Endothelial cell of umbilical vein (primary cell): ENCODE data around the gene HOXD10. TPM values are rescaled to one million over a fixed set of nuclear protein-coding genes. Genes with fewer than 3 reads are reported as not detected.

Experiments
- BruUV-seq: library from RNA; stranded (reverse); fragments of 400-500 nt; replicated peaks from 2 replicates; lab custom pipeline; 2021; lab: Mats Ljungman, UMichigan
- CTCF ChIA-PET: fragments of 300-600, 350-600 bp; sonication (Branson Sonifier 250); formaldehyde crosslinking; loops from one replicate; lab custom pipeline; 2021; ENCODE audit warnings: antibody characterized with exemption, inconsistent platforms; lab: Charles Lee
- POLR2A ChIA-PET: fragments of 300-600, 350-600 bp; sonication (Branson Sonifier 250); formaldehyde crosslinking; loops from one replicate; lab custom pipeline; 2021; ENCODE audit warnings: antibody characterized with exemption, inconsistent platforms; lab: Charles Lee
- DNase-seq: peaks from one replicate; pipeline ENCODE4 v3.0.0-alpha.2; 2011; ENCODE audit warnings: low read depth, low spot score
- FAIRE-seq: peaks from 2 replicates; lab custom pipeline; 2011; peaks lifted over from hg19 to GRCh38; lab: Jason Lieb, UNC
- H2AFZ ChIP-seq: 2 replicates; pipeline ENCODE4 v1.6.0; 2012; ENCODE audit warnings: low read depth, low read length, control low read depth, inconsistent platforms
- H3K27ac ChIP-seq: 2 replicates; pipeline ENCODE4 v1.5.1; 2011; ENCODE audit warnings: low read depth, mild to moderate bottlenecking, control low read depth, low read length, moderate library complexity; ENCODE audit not compliant: insufficient read depth
- H3K27me3 ChIP-seq, 2 experiments: 2 replicates each; pipeline versions ENCODE4 v1.6.0 to v1.6.1; 2011; ENCODE audit warnings: low read length in 2 of 2, mixed read lengths in 1 of 2; ENCODE audit not compliant: control insufficient read depth in 2 of 2, insufficient read depth in 2 of 2
- H3K36me3 ChIP-seq, 2 experiments: 2 replicates in 1 of 2; 3 replicates in 1 of 2; pipeline ENCODE4 v1.5.1; 2011; ENCODE audit warnings: low read length in 2 of 2, mild to moderate bottlenecking in 1 of 2, moderate library complexity in 1 of 2; ENCODE audit not compliant: control insufficient read depth in 2 of 2, insufficient read depth in 2 of 2; ENCODE audit errors: extremely low read depth in 1 of 2
- H3K4me1 ChIP-seq: 3 replicates; pipeline ENCODE4 v1.5.1; 2011; ENCODE audit warnings: mild to moderate bottlenecking, low read length; ENCODE audit not compliant: control insufficient read depth, insufficient read depth; ENCODE audit errors: extremely low read depth
- H3K4me2 ChIP-seq: 2 replicates; pipeline ENCODE4 v1.6.1; 2011; ENCODE audit warnings: low read length, control low read depth, mixed read lengths; ENCODE audit not compliant: insufficient read depth
- H3K4me3 ChIP-seq, 3 experiments: fragments of 200-600 bp in 1 of 3; sonication (generic), shearing (Covaris generic) in 1 of 3; replicated peaks in 1 of 3; 2 replicates each; pipeline ENCODE4 v1.5.1; 2011 to 2016; ENCODE audit warnings: control low read depth in 3 of 3, low read length in 3 of 3, mild to moderate bottlenecking in 2 of 3, inconsistent platforms in 1 of 3, low read depth in 1 of 3, moderate library complexity in 1 of 3; ENCODE audit not compliant: insufficient read depth in 1 of 3
- H3K79me2 ChIP-seq: 2 replicates; pipeline ENCODE4 v1.6.0; 2012; ENCODE audit warnings: low read length, inconsistent platforms; ENCODE audit not compliant: control insufficient read depth, insufficient read depth
- H3K9ac ChIP-seq: replicated peaks from 2 replicates; pipeline ENCODE3; 2011; ENCODE audit warnings: low read length, control low read depth; ENCODE audit not compliant: insufficient read depth; ENCODE audit errors: extremely low read depth
- H3K9me1 ChIP-seq: replicated peaks from 3 replicates; pipeline ENCODE4 v1.6.0; 2011; ENCODE audit warnings: mild to moderate bottlenecking, low read length; ENCODE audit not compliant: control insufficient read depth, insufficient read depth; ENCODE audit errors: extremely low read depth
- H3K9me3 ChIP-seq: replicated peaks from 2 replicates; pipeline ENCODE4 v1.5.1; 2012; ENCODE audit warnings: low read length, inconsistent platforms; ENCODE audit not compliant: control insufficient read depth, insufficient read depth
- H4K20me1 ChIP-seq: replicated peaks from 2 replicates; pipeline ENCODE3; 2011; ENCODE audit warnings: mild to moderate bottlenecking, low read length; ENCODE audit not compliant: control insufficient read depth, insufficient read depth; ENCODE audit errors: extremely low read depth
- EZH2 ChIP-seq: IDR thresholded peaks from 2 replicates; pipeline ENCODE4 v1.6.1; 2012; ENCODE audit warnings: borderline replicate concordance, low read depth, mild to moderate bottlenecking, moderate library complexity, low read length, inconsistent platforms; ENCODE audit not compliant: severe bottlenecking
- FOS ChIP-seq: IDR thresholded peaks from 2 replicates; pipeline ENCODE4 v1.6.1; 2011; ENCODE audit warnings: mild to moderate bottlenecking, low read length, moderate library complexity, borderline replicate concordance; ENCODE audit not compliant: insufficient read depth
- JUN ChIP-seq: IDR thresholded peaks from 2 replicates; pipeline ENCODE4 v1.6.1; 2011; ENCODE audit warnings: borderline replicate concordance, low read depth; ENCODE audit not compliant: insufficient read length, insufficient read depth
- POLR2A ChIP-seq: IDR thresholded peaks from 2 replicates; pipeline ENCODE4 v1.6.1; 2012; ENCODE audit warnings: low read depth, mild to moderate bottlenecking, control low read depth, low read length
- dilution Hi-C: fragments of 300-500 bp; cut with MboI; formaldehyde crosslinking; loops from one replicate; pipeline ENCODE4 v1.15.0; 2019; ENCODE audit warnings: low sequenced_read_pairs; ENCODE audit not compliant: extremely low pct_ligation_motif_present
- intact Hi-C: fragments of 100-400 bp; cut with micrococcal nuclease; formaldehyde crosslinking; loops from one replicate; pipeline ENCODE4 v1.10.0; 2022
- polyA plus RNA-seq, 4 experiments: library from polyadenylated mRNA; depleted of rRNA in 3 of 4; stranded (reverse) in 3 of 4; unstranded in 1 of 4; fragments of >200 nt; gene quantifications; 2 replicates each; pipeline versions ENCODE4 v1.2.1 to v1.2.3, GENCODE V29; 2011 to 2012; ENCODE audit warnings: missing spikeins in 1 of 4
- total RNA-seq: library from RNA; stranded (reverse); gene quantifications from 2 replicates; pipeline ENCODE4 v1.2.3, GENCODE V29; 2021
- TF ChIP-seq, protein P1 (sequence below): IDR thresholded peaks from 2 replicates; pipeline ENCODE4 v1.6.1; 2011; ENCODE audit not compliant: insufficient read depth, insufficient read length

The HOXD10 gene
- total and polyA plus RNA-seq, 2 donors (not counting 3 experiments of a cell fraction or from before 2014, with no cell fraction given): not detected

DNA sequence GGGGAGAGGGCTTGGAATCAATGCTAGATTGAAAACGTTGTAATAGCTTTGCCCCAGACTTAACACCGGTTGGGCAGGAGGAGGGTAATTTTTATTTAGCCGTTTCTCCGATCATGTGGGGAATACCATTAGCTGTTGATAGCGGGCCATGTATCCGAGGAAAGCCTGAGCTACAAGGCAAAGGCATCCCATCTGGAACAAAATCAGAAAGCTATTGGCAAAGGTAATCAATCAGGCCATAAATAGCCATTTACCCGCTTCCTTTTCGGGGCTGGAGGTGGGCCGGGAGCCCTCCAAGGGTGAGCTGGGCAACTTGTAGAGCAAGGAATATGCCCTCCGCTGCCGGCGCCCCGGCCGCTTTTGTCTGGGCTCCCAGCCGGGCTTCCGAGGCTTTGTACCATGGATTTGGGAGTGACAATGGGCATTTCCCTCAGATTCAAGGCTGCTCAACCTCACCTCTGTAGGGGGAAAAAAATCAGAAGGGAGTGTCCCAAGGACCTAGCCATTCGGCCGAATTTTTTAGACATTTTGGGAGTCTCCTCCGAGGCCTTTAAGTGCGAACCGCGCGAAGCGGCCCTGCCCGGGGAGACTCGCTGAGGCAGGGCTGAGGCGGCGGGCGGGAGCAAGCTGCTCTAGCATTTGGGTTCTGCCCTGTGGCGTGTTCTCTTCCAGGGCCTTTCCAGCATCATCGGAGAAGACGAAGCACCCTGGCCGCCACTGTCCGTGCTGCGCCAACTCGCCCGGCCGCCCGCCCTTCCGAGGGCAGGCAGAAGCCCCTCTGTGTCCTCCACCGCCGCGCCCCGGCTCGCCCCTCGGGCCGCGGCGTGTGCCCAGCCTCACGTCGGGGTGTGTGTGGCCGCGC is 4.8 kb downstream of the HOXD10 start:
- Histone ChIP-seq H3K4me2 (no peak overlapping the region), H3K27ac (no peak overlapping the region), H3K79me2 (no peaks in the 10 kb centered on the region), H3K9ac (no peak overlapping the region), H3K9me1 (no peaks in the 10 kb centered on the region), H3K27me3 (peaks cover 50 to 62% of the 10 kb centered on the region in 2 experiments), H3K9me3 (no peaks in the 10 kb centered on the region), H3K36me3 (no peaks in the 10 kb centered on the region), H2AFZ (no peak overlapping the region), H3K4me1 (peaks cover 15% of the 10 kb centered on the region), H3K4me3 (peak overlapping the region in 1 of 3 experiments; percentile 49), H4K20me1 (no peaks in the 10 kb centered on the region)
- ChIA-PET CTCF (interaction anchor here (0.9 to 4.7 kb wide), 15 partner anchors 8 to 1041 kb away, joined by 3 to 28 read pairs (median 7); no protein-coding TSS in a partner anchor), POLR2A (interaction anchor here (0.7 kb wide), 2 partner anchors 516 to 953 kb away, joined by 3 read pairs; partner anchors contain the start of gene ATF2)
- TF ChIP-seq, protein P1, sequence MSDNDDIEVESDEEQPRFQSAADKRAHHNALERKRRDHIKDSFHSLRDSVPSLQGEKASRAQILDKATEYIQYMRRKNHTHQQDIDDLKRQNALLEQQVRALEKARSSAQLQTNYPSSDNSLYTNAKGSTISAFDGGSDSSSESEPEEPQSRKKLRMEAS: no peak
- TF ChIP-seq POLR2A: no peak
- no peak for TF ChIP-seq JUN
- TF ChIP-seq EZH2: peak; percentile 99
- no peak for TF ChIP-seq FOS
- FAIRE-seq: no peak
- DNase-seq: no peak
- BruUV-seq: no TSS peak
- intact Hi-C loops: no loop called here
- dilution Hi-C loops: no loop called here
